GM12892 (cell line): ENCODE data around the gene WDR35.

Source experiments
- POLR2A ChIP-seq: IDR thresholded peaks from 2 replicates; pipeline ENCODE4 v1.6.1; 2011; ENCODE audit warnings: low read depth, low read length, control low read depth
- POLR2AphosphoS5 ChIP-seq: IDR thresholded peaks from 2 replicates; pipeline ENCODE4 v1.6.1; 2011; ENCODE audit warnings: low read depth, low read length, control low read depth
- TAF1 ChIP-seq: IDR thresholded peaks from 2 replicates; pipeline ENCODE4 v1.6.1; 2011; ENCODE audit warnings: low read depth, mild to moderate bottlenecking, control low read depth, low read length, borderline replicate concordance

DNA sequence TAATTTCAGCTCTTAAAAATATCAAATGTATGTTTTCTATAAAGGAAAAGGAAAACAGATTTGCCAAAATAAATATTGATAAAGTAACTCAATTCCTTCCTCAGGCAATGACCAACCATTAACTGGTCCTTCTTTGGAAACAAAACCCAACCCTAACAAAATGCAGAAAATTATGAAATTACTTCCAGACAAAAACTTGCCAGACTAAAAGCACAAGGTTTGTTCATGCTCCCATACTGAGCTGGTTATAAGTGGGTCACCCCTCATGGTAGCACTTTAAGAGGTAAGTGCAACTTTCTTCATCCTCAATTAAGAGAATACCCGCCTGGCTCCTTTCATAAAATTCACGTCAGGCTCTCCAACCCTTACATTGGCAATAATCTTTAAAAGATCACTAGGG is 57.0 kb downstream of the WDR35 start:
- TF ChIP-seq POLR2AphosphoS5: no peak
- TF ChIP-seq POLR2A: no peak
- no peak for TF ChIP-seq TAF1
